Gastroesophageal sphincter (tissue), 3 donors: Measurements from ENCODE around the gene STAM.

Experiments used
- EP300 ChIP-seq: sonication (generic); formaldehyde crosslinking; IDR thresholded peaks from one replicate; pipeline ENCODE4 v1.6.1; 2017; ENCODE audit warnings: antibody characterized with exemption, mild to moderate bottlenecking
- POLR2A ChIP-seq, 2 donors: fragments of 450-650 bp; IDR thresholded peaks; one replicate each; pipeline ENCODE4 v1.6.1; 2017; ENCODE audit warnings: antibody characterized with exemption in 2 of 2, mild to moderate bottlenecking in 2 of 2, moderate library complexity in 1 of 2
- TF ChIP-seq, protein P1 (sequence below), 4 experiments: fragments of 200-600 bp in 2 of 4; fragments of 450-650 bp in 2 of 4; sonication (generic) in 1 of 4; IDR thresholded peaks; one replicate each; pipeline ENCODE4 v1.5.1; 2017 to 2019; ENCODE audit warnings: antibody characterized with exemption in 4 of 4, mild to moderate bottlenecking in 2 of 4, moderate library complexity in 2 of 4

DNA sequence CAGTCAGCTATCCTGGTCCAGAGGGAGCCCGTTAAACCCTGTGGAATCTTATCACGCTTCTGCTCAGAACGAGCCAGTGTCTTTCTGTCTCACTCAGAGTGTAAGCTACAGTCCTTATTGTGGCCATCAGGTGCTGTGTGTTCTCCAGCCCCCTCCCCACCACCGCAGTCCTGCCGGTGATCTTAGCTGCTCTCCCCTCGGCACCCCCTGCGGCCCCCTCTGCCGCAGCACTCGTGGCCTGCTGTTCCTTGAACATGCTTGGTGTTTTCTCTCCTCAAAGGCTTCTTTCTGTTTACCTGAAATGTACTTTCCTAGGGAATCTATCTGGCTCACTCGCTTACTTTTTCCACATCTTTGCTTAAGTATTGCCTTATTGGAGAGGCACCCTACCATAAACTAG lies 69.8 kb downstream of the STAM start:
- TF ChIP-seq POLR2A (IDR thresholded peaks at IDR 0.05) (no peak), EP300 (no peak)
- TF ChIP-seq, protein P1, sequence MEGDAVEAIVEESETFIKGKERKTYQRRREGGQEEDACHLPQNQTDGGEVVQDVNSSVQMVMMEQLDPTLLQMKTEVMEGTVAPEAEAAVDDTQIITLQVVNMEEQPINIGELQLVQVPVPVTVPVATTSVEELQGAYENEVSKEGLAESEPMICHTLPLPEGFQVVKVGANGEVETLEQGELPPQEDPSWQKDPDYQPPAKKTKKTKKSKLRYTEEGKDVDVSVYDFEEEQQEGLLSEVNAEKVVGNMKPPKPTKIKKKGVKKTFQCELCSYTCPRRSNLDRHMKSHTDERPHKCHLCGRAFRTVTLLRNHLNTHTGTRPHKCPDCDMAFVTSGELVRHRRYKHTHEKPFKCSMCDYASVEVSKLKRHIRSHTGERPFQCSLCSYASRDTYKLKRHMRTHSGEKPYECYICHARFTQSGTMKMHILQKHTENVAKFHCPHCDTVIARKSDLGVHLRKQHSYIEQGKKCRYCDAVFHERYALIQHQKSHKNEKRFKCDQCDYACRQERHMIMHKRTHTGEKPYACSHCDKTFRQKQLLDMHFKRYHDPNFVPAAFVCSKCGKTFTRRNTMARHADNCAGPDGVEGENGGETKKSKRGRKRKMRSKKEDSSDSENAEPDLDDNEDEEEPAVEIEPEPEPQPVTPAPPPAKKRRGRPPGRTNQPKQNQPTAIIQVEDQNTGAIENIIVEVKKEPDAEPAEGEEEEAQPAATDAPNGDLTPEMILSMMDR (IDR thresholded peaks at IDR 0.05), result no peak
